ENCODE measurements around the gene LTB4R2. TPM values are rescaled to one million over a fixed set of nuclear protein-coding genes. Genes with fewer than 3 reads are reported as not detected.

Gene LTB4R2
- total and polyA plus RNA-seq, 2 experiments from 2014 or later: 0.40 to 12.6 TPM

- Histone ChIP-seq H3K27ac (ENCODE audit: low read depth) (no peak overlapping the region), H3F3A (replicated peaks; ENCODE audit: low read depth) (no peaks in the 10 kb centered on the region), H2AFZ (peak overlapping the region; percentile 56; the same call in 1 of the 2 replicates), H3K27me3 (ENCODE audit: insufficient read depth) (peaks cover 64% of the 10 kb centered on the region), H4K20me1 (replicated peaks; ENCODE audit: insufficient read depth) (no peaks in the 10 kb centered on the region), H3K79me2 (replicated peaks; ENCODE audit: insufficient read depth) (no peaks in the 10 kb centered on the region), H3K9me2 (ENCODE audit: insufficient read depth) (no peaks in the 10 kb centered on the region), H3K36me3 (ENCODE audit: insufficient read depth) (no peaks in the 10 kb centered on the region), H3K4me1 (ENCODE audit: insufficient read depth) (no peaks in the 10 kb centered on the region), H3K4me2 (no peak overlapping the region), H3K4me3 (0 out of 2 replicates have a peak overlapping the region, but pooled peaks have one; percentile 28)
- Mint-ChIP-seq H3K27ac (no peak overlapping the region), H3K27me3 (ENCODE audit: insufficient read depth, low read depth, poor library complexity) (peaks cover 46% of the 10 kb centered on the region), H3K9me3 (no peaks in the 10 kb centered on the region), H3K4me1 (peaks cover under 1% of the 10 kb centered on the region; the same call in 2 of the 3 replicates), H3K36me3 (ENCODE audit: low read depth) (no peaks in the 10 kb centered on the region; the same call in 1 of the 3 replicates), H3K4me3 (no peak overlapping the region)
- DNase-seq (ENCODE audit: low spot score): no peak
- TF ChIP-seq EZH2 (IDR thresholded peaks at IDR 0.05; ENCODE audit: low read depth, unreplicated experiment) (no peak), POLR2AphosphoS5 (IDR thresholded peaks at IDR 0.05; ENCODE audit: low read depth) (no peak), CTCF (conservative IDR thresholded peaks at IDR 0.05; ENCODE audit: low read depth in 2 of 2) (0 out of 4 replicates have a peak, but pooled peaks of 1 of the 2 experiments have one; percentile 4)
- ATAC-seq: peak; percentile 48; the same call in 2 of the 3 replicates
Measured at GRCh38 chr14:24316597-24316950, 6.6 kb downstream of the LTB4R2 start.

- Histone ChIP-seq H3K9me2 (ENCODE audit: insufficient read depth) (no peaks in the 10 kb centered on the region), H3K4me1 (ENCODE audit: insufficient read depth) (no peaks in the 10 kb centered on the region), H3K4me3 (no peak overlapping the region), H3K27me3 (ENCODE audit: insufficient read depth) (peaks cover 58% of the 10 kb centered on the region), H3F3A (replicated peaks; ENCODE audit: low read depth) (no peaks in the 10 kb centered on the region), H4K20me1 (replicated peaks; ENCODE audit: insufficient read depth) (no peaks in the 10 kb centered on the region), H3K4me2 (no peak overlapping the region), H2AFZ (no peak overlapping the region), H3K27ac (ENCODE audit: low read depth) (no peak overlapping the region), H3K79me2 (replicated peaks; ENCODE audit: insufficient read depth) (no peaks in the 10 kb centered on the region), H3K36me3 (ENCODE audit: insufficient read depth) (no peaks in the 10 kb centered on the region)
- no peaks in the 10 kb centered on the region for H3K9me3 Mint-ChIP-seq
- no peaks in the 10 kb centered on the region; the same call in 1 of the 3 replicates for H3K36me3 Mint-ChIP-seq (ENCODE audit: low read depth)
- H3K27me3 Mint-ChIP-seq (ENCODE audit: insufficient read depth, low read depth, poor library complexity): peaks cover 40% of the 10 kb centered on the region
- ATAC-seq: no peak
- DNase-seq (ENCODE audit: low spot score): no peak
- peaks cover 2% of the 10 kb centered on the region; the same call in 2 of the 3 replicates for H3K4me1 Mint-ChIP-seq
- H3K27ac Mint-ChIP-seq: no peak overlapping the region
- H3K4me3 Mint-ChIP-seq: no peak overlapping the region; the same call in 2 of the 3 replicates
- no peak for TF ChIP-seq ETS1 (IDR thresholded peaks at IDR 0.05)
- TF ChIP-seq CREB1 (CRISPR knock-in tag; IDR thresholded peaks at IDR 0.05; ENCODE audit: low read depth): no peak
- no peak for TF ChIP-seq JUNB (IDR thresholded peaks at IDR 0.05; ENCODE audit: unreplicated experiment)
- TF ChIP-seq POLR2AphosphoS5 (IDR thresholded peaks at IDR 0.05; ENCODE audit: low read depth): no peak
- TF ChIP-seq ZNF331 (CRISPR knock-in tag; IDR thresholded peaks at IDR 0.05; ENCODE audit: low read depth): no peak
- no peak for TF ChIP-seq REST (IDR thresholded peaks at IDR 0.05; ENCODE audit: unreplicated experiment)
- no peak for TF ChIP-seq NANOG (IDR thresholded peaks at IDR 0.05; ENCODE audit: borderline replicate concordance)
- TF ChIP-seq EZH2phosphoT487 (IDR thresholded peaks at IDR 0.05; ENCODE audit: unreplicated experiment): no peak
Measured at GRCh38 chr14:24317141-24317928, 7.4 kb downstream of the LTB4R2 start.

All from GM23338 (cell line).